ENCODE data around the gene HGD.
"Not testable (repeated sequence)": the region's sequence is repeated elsewhere in the genome, so short reads cannot be mapped to it uniquely, and the experiment has no call there.

The HGD gene, protein sequence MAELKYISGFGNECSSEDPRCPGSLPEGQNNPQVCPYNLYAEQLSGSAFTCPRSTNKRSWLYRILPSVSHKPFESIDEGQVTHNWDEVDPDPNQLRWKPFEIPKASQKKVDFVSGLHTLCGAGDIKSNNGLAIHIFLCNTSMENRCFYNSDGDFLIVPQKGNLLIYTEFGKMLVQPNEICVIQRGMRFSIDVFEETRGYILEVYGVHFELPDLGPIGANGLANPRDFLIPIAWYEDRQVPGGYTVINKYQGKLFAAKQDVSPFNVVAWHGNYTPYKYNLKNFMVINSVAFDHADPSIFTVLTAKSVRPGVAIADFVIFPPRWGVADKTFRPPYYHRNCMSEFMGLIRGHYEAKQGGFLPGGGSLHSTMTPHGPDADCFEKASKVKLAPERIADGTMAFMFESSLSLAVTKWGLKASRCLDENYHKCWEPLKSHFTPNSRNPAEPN

DNA sequence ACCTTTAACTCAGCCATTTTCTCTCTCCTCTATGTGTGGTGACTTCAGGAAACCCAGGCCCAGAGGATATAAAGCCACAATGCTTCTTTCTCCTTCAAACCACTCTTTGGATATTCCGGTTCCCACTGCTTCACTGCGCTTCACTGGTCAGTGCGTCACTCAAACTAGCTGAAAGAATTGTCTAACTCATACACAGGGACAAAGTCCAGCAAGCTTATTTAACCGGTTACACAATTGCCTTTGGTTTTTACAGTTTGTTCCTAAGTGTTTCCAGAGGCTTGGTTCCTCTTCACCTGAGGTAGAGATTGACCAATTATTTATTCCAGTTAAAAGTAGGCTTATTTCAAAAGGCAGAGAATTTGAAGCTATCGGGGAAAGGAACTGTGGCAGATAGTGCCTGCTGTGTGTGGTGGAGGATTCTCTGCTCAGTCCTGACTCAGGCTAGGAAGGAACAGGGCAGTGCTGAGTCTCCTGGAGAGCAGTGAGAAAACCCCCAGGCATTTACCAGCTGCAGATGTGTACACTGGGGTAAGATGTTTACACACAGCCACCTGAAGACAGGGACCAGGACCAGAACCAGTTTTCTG, at the start of gene HGD:
HGD (minus strand) TSS at position 145 of the 587 bp plus-strand sequence; CDS start at position 17, 128 bp downstream.
- no peak for DNase-seq (ENCODE audit: low read depth)

DNA sequence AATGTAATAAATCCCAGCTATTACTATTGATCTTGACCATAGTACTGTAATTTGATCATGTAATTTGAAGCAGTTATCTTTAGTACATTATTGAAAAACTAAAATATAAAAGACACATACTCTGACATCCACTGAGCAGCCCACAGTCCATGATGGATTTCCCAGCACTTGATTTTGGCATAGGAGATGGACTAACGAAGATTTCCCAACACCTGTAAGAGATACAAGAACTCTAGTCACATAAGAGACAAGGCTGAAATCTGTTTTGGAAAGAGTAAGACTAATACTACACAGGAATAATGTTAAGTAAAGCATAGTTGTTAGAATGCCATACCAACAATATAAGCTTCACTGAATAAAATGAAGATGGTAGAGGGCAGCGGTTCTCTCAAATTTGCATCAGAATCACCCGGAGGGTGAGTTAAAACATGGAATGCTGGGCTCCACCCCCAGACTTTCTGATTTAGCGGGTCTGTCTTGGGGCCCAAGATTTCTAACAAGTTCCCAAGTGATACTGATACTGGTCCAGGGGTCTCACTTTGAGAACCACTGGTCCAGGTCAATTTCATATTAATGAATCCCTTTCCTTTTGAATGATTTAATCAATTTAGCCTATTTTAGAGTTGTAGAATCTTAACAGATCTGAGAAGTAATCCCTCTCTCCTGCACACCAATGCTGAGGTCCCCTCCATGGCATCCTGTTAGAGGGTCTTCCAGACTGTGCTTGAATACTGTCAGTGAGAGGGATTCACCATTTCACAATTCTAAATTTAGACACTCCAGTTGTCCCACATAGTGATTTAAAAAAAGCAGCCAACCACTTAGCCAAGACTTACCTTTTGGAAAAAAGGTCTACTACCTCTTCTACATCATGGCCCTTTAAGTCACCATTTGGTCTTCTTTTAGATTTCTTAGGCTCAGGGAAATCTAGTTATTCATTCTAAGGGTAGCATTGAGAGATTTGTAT, 48.8 kb upstream of the HGD start:
- DNase-seq (ENCODE audit: low read depth) = no peak

DNA sequence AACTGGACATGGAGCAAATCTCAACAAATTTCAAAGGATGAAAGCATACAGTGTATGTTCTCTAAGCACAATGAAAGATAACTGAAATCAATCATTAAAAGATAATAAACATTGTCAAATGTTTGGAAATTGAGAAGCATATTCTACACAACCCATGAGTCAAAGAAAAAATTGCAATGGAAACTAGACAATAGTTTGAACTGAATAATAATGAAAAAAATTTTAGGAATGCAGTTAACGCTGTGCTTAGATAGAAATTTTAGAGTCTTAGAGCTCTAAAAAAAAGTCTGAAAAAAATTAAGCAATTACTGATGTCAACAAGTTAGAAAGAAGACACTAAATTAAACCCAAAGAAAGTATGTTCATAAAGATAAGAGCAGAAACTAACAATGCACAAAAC, 44.8 kb upstream of the HGD start:
- DNase-seq (ENCODE audit: low read depth) = no peak

DNA sequence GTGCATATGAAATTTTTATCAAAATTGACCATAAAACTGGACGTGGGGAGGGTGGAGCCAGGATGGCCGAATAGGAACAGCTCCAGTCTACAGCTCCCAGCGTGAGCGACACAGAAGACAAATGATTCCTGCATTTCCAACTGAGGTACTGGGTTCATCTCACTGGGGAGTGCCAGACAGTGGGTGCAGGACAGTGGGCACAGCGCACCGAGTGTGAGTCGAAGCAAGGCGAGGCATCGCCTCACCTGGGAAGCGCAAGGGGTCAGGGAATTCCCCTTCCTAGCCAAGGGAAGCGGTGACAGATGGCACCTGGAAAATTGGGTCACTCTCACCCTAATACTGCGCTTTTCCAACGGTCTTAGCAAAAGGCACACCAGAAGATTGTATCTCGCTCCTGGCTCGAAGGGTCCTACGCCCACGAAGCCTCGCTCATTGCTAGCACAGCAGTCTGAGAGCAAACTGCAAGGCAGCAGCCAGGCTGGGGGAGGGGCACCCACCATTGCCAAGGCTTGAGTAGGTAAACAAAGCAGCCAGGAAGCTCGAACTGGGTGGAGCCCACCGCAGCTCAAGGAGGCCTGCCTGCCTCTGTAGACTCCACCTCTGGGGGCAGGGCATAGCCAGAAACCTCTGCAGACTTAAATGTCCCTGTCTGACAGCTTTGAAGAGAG, 37.3 kb upstream of the HGD start:
- DNase-seq (ENCODE audit: low read depth) = not testable (repeated sequence)

DNA sequence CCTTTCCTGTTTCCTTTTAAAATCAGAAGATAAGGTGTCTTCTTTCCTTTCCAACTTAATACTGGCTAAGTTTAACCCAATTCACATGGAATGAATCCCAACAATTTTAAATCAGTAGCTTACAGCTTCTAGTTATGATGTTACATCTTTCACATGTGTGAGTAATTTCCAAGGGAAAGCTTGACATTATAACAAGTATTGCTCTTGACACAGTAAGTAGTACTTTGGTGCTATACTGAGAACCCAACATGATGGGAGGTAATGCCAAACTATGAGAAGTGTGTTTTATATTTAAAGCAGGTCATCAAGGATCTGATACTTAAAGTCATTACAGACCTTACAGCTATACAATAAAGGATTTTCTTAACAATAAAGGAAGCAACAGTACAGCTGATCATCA, 31.2 kb upstream of the HGD start:
- no peak for DNase-seq (ENCODE audit: low read depth)

DNA sequence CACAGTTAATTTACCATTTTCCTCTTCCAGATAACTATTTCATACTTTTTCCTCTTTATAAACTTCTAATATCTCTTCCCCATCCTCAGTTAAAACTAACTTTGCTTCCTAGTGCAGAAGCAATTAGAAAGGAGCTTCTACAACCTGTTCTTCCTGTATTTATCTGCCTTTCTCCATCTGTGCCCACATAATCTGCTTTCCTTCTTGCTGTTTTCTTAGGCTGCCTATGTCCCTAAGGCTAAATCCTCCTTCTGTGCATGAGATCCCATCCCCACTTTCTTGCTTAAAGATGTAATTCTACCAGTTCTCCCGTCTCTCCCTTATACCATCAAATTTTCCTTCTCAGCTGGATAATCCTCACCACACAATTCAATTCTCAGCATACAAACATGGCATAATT, 28.3 kb upstream of the HGD start:
- no peak for DNase-seq (ENCODE audit: low read depth)

DNA sequence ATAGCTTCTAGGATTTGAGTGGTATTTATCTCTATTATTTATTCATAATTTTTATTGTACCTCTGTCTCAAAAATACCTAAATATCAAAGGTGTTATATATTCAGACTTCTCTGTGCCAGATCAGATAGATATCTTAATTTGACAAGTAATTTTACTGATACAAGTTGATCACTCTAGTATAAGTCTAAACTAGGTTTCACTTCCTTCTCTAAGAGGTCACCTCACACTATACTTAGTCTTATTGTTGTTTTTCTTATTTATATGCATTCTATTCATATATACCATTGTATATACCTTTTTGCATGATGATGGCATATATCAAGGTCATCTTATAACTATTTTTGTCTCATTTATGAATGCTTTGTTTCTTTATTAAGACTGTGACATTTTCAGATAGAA, 26.4 kb upstream of the HGD start:
- no peak for DNase-seq (ENCODE audit: low read depth)

DNA sequence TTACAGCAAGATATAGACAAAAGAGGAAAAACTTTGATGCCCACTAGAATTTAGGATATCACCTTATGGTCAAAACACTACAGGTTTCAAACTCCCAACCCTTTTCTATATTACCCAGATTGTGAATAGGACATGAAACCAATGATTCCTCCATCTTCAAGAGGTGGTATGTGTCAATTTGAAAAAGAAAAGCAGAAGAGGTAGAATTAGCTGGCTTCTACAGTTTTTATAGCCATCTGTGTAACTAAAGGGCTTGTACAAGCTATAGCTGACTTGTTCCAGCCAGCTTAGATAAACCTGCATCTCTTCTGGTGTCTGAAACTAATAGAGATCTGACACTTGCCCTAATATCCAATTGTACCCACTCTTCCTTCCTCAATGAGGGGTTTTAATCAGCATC, 24.9 kb upstream of the HGD start:
- DNase-seq (ENCODE audit: low read depth) = no peak

DNA sequence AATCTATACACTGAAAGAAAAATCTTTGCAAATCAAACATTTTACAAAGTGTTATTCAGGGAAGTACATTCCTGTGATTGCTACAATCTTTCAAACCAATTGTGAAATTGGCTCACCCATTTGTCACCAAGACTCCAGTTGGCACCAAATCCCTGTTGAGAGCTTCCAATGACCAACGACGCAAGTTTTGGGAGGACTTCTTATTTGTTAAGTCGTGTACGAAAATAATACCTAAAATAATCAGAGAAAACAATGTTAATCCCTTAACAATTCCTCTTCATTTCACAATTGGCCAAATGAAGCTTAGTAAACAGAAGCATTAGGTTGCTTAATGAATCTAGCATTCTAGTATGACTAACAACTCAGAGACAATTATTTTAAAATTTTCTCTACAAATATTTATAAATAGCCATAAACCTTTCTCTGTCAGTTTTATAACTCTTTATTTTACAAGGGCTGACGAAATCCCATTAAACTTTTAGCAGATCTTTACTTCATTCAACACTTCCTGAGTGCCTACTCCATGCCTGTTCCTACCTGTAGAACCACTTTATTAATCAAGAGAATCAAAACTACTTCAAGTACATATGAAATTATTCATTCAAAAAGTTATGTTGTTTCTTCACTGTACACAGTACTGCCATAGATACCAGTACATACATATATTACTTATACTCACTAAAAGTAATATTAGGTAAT, 24.0 kb upstream of the HGD start:
- DNase-seq (ENCODE audit: low read depth) = no peak

DNA sequence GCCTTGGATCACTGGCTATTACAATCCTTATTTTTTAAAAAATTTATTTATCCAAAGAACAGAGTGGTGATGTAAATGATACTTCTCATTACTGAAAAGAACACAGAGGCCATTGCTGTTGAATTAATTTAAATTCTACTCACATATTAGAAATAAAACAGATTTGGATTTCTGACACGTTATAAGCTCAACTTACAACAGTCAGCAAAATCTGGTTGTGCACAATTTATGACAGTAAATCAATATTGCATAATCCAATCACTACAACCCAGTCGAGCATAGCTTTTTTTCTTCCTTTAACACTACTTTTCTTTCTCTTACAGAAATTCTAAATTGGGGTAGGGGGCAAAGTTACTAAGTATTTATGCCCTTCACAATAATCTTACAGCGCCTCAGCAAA, 17.3 kb upstream of the HGD start:
- DNase-seq (ENCODE audit: low read depth) = no peak

DNA sequence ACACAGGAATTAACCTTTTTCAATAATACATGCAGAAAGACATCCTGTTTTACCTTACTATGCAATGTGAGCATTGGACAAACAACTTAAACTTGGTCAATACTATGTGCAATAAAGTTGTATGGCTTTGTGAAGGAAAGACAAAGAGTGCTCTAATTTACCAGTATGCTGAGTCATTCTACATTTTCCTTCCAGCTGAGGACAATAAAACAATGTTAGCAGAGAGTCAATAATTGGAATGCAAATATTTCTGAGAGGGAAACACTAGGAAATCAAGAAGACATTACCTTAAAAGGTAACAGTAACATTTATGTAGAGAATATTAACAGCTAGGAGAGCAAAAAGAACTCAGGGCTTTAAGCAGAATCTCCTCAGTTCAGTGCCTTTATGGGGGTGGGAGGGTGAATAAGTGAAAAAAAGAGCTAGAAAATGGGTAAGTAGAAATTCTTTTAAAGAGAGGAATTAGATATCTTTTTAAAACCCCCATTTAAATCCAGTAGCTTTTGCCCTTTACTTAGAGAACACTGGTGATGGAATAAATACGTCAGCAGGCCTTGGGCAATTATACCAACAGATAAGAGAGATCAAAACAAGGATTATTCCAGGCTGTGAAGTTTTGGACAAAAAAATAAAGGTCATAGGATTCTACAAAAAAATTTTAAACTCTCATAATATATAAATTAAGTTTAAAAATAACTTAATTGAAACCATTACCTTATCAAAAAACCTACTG, 11.6 kb upstream of the HGD start:
- peak; percentile 32 for DNase-seq (ENCODE audit: low read depth)

DNA sequence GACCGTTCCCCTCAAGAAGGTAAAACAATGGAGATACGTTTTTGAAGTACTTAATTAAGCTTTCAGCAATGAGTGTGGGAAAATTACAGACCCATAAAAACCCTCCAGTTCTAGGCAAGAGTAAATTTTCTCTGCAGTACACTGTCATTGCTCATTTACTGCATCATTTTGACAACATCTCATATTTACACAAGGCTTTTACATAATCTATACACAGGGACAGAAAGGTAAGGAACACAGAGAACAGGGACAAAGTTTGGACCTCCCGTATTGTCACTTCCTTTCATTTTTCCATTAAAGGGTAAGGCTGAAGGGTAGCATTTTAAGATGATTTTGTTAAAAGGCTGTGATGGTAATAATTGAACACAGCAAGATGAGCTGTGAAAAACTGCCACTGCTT, 7.4 kb upstream of the HGD start:
- no peak for DNase-seq (ENCODE audit: low read depth)

DNA sequence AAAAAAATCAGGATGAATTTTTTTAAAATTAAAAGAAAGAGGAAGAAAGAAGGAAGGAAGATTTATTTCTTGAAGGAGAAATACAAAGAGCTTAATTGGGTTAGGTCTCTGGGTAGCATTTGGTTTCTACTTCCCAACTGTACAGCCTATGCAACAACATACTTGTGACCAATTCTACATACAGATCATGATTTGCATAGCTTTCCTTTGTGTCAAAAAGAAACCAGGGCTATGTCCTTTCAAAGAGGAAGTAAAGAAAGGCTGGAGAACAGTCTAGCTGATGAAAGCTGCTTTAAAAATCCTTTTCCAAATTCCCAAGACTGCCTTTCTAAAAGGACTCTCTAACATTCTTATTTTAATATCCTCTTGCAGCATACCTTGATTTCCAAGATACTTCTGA, 6.1 kb upstream of the HGD start:
- peak; percentile 58 for DNase-seq (ENCODE audit: low read depth)

DNA sequence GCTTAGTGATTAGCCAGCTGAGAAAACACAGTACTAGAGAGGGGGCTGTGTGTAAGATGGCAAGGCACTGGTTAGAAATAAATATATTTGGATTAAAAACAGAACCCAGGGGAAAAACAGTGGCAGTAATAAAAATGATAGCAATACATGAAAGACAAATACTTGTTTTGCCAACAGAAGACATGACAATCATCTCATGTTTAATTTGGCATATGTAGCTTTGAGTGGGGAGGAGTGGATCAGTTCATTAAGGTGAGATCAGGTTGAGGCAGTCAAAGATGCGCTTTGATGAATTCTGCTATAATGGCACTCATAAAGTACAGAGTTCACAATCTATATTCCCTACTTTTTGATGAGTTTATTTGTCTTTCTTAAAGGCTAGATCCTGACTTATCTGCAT, 3.4 kb upstream of the HGD start:
- no peak for DNase-seq (ENCODE audit: low read depth)

DNA sequence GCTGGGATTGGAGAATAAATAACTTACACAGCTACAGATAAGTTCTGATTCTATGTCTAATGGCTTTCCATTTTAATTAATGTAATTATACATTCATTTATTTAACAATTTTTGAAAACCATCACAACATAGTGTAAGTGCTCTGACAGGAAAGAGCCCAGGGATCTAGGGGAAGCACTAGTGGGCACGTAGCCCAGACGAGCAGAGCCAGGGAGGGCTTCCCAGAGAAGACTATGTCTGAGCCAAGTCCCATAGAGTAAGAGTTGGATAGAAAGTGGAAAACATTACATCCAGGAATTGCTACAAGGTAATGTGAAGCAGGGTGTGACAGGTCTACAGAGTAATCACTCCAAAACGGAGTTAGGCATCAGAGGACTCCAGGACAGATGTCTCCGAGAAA, 2.9 kb upstream of the HGD start:
- no peak for DNase-seq (ENCODE audit: low read depth)

DNA sequence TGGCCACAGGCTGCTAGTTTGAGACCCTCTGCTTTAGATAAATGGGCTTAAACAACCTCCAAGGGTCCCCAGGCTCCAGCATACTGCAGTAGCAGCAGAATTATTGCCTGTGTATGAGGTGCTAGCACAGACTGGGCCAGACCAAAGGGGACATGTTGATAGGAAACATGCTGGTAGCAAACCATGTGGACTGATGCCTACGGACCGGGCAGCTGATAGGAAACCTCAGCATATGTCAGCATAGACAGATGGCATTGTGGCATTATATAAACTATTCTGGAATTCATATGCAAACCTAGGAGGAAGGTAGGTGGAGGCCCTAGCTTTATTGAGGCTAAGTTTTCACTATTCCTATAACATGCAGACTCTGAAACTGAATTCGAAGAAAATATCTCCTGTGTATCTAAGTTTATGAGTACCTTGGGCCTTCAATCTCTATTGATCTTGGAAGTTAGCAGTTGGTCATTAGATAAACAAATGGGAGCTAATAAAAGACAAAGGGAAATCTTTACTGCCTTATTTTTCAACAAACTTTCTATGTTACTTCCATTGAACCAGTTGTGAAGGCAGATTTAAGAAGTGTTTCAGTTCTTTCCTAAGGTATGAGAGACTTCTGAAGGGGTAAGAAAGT, 1.7 kb upstream of the HGD start:
- no peak for DNase-seq (ENCODE audit: low read depth)

DNA sequence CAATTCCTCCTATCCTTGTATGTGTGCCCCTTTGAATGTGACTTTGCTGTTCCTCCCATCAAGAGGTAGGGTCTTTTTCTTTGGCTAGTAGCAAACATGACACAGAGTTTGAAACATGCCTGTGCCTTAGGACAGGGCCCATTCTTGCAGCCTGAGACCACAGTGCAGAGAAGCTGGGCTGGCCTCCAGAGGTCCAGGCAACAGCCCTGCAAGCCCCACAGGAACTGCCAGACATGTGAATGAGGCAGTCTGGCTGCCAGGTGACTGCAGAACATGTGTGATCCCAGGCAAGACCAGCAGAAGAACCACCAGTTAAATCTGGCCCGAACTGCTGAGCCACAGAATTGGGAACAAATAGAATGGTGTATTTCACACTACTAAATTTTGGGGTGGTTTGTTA, 1.2 kb upstream of the HGD start:
- DNase-seq (ENCODE audit: low read depth) = no peak

DNA sequence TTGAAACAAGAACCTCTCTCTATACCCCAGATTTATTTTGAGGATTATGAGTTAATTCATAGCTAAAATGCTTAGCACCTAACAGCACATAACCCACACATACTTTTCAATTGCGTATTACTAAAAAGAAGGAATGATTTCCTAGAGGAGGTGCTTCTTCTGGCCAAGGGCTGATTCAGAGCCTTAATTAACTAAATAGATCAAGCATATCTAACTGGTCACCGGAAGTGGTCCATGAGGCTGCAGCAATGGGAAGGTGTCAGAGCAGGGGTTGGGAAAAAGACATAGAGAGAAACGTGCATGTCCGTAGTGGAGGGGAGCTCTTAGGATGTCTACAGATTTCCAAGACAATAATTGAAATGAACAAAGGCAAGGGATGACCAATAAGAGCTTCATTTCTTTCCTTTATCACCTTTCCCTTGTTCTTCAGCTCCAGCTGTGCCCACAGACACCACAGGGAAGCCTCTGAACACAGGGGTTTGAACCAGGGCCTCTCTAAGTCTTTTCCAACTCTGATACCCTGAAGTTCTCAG, 467 bp downstream of the HGD start:
- no peak for DNase-seq (ENCODE audit: low read depth)

DNA sequence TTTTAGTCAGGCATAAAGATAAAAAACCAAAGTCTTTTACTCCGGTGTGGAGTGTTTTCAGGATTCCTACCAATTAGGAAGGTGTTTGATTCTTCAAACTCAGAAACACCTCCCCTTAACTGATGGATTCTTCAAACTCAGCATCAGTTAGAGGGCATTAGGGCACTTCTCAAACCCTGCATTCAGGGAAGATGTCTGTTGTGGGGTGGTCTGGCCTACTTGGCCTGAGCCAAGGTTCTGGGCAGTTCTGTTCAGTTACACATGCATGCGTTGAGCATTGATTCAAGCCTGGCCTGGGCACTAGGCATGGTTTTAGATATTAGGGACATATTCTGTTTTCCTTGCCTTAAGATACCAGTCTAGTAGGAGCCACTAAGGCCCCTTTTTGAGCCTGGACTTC, 1.0 kb downstream of the HGD start:
- DNase-seq (ENCODE audit: low read depth) = no peak

All from non-pigmented ciliary epithelial cell (primary cell).